ENCODE results near the gene MMRN2.
A peak's percentile ranks its signal among the peaks of the same experiment; 100 is the strongest.

Gene MMRN2

DNA sequence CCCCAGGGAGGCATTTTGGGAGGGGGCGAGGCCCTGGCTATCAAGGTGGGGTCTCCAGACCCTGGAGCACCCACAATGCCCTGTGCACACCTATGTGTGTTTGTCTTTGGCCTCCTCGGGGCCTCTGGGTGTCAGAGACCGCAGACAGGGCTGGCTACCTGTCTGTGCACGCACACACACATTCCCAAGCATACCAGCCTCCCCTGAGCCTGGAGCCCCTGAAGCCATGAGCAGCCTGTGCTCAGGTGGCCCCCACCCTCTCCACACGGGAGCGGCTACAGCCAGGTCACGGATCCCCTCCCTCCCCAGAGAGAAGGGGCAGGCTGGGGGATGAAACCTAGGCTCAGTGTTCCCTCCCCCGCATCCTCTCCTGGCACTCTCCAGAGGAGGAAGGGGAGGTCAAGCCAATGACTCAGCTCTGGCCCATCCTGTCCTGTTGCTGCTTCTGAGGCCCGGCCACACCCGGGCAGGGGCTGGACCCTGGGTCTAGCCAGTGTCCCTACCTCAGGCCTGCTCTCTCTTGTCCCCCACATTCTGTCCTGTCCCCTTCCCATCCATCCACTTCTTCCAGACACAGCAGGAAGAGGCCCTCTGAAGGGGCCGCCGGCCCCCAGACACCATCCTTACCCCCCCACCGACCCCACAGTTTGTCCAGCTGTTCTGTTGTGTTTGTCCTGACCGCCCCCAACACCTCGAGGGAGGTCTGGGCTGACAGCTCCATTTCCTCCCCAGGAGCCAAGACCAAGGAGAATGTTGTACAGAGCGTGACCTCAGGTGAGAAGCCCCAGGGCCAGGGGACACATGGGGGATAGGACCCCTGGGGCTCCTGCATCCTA lies 1.7 kb upstream of the MMRN2 start:
- Histone ChIP-seq H3K23ac (ENCODE audit: low read depth, low read length, poor library complexity) (peak overlapping the region; percentile 89), H3K4me3 (ENCODE audit: low read length in 2 of 2) (no peak overlapping the region)
- DNase-seq (ENCODE audit: low spot score): no peak

GRCh38 chr10:86958116-86958900 lies 893 bp upstream of the MMRN2 start, which contains the start of gene SNCG:
Gene SNCG, plus strand, starts transcription at chr10:86958599. Its CDS starts 99 bp downstream, at chr10:86958698.
- DNase-seq (ENCODE audit: low spot score): no peak
- Histone ChIP-seq H2AK5ac (ENCODE audit: low read depth, low read length) (peak within 1 kb of the TSS; percentile 99), H3K9ac (ENCODE audit: low read depth, low read length, poor library complexity) (peak within 1 kb of the TSS; percentile 54), H2AFZ (ENCODE audit: low read length) (peak within 1 kb of the TSS; percentile 76), H3K23ac (ENCODE audit: low read depth, low read length, poor library complexity) (peak within 1 kb of the TSS; percentile 36), H3K4me1 (ENCODE audit: control insufficient read depth in 2 of 2, insufficient read depth in 1 of 2, low read depth in 1 of 2, low read length in 2 of 2) (peaks cover 46 to 54% of the 10 kb centered on the region in 2 donors), H2BK5ac (ENCODE audit: low read length) (peak within 1 kb of the TSS; percentile 54), H3K27me3 (ENCODE audit: control insufficient read depth in 3 of 3, insufficient read depth in 3 of 3, low read depth in 1 of 3, low read length in 3 of 3) (no peaks in the 10 kb centered on the region), H3K36me3 (replicated peaks in 1 of 2; ENCODE audit: control insufficient read depth in 2 of 2, insufficient read depth in 2 of 2, low read length in 2 of 2) (no peaks in the 10 kb centered on the region), H2BK120ac (ENCODE audit: low read depth, low read length) (peak within 1 kb of the TSS; percentile 85), H2BK12ac (ENCODE audit: low read length) (peak within 1 kb of the TSS; percentile 96), H3K14ac (ENCODE audit: low read length) (peak within 1 kb of the TSS; percentile 92), H3K4me3 (ENCODE audit: low read length in 2 of 2) (no peak within 1 kb of the TSS), H3K79me1 (ENCODE audit: low read depth, low read length) (peaks cover 1% of the 10 kb centered on the region), H2BK15ac (ENCODE audit: low read length) (peak within 1 kb of the TSS; percentile 97), H4K8ac (ENCODE audit: low read depth, low read length) (peak within 1 kb of the TSS; percentile 99), H3K18ac (ENCODE audit: low read length) (peak within 1 kb of the TSS; percentile 88), H3K4ac (ENCODE audit: low read length) (peak within 1 kb of the TSS; percentile 70), H4K91ac (ENCODE audit: low read depth, low read length, poor library complexity) (peak within 1 kb of the TSS; percentile 38), H3K9me3 (replicated peaks in 1 of 2; ENCODE audit: control insufficient read depth in 2 of 2, insufficient read depth in 1 of 2, low read depth in 1 of 2, low read length in 2 of 2) (peaks cover 3 to 6% of the 10 kb centered on the region in 2 donors), H3K4me2 (ENCODE audit: insufficient read depth, low read length, poor library complexity, severe bottlenecking) (no peak within 1 kb of the TSS), H3K27ac (replicated peaks; ENCODE audit: low read length) (peak within 1 kb of the TSS; percentile 2)
- no CpG with 5 or more reads among the region's 22 CpGs for WGBS, 2 donors (ENCODE audit: extremely low coverage in 2 of 2, insufficient read length in 2 of 2, insufficient replicate concordance in 1 of 2)

More for the DNA sequence above, 1.7 kb upstream of the MMRN2 start:
- no peak overlapping the region for H3K27ac ChIP-seq (replicated peaks; ENCODE audit: low read length)
- WGBS, 2 donors (ENCODE audit: extremely low coverage in 2 of 2, insufficient read length in 2 of 2, insufficient replicate concordance in 1 of 2): no CpG with 5 or more reads among the region's 16 CpGs
- H3K4me1 ChIP-seq (ENCODE audit: control insufficient read depth in 2 of 2, insufficient read depth in 1 of 2, low read depth in 1 of 2, low read length in 2 of 2): peaks cover 42 to 47% of the 10 kb centered on the region in 2 donors
- peak overlapping the region; percentile 97 for H2BK15ac ChIP-seq (ENCODE audit: low read length)
- no peaks in the 10 kb centered on the region for H3K27me3 ChIP-seq (ENCODE audit: control insufficient read depth in 3 of 3, insufficient read depth in 3 of 3, low read depth in 1 of 3, low read length in 3 of 3)
- H3K9me3 ChIP-seq (replicated peaks in 1 of 2; ENCODE audit: control insufficient read depth in 2 of 2, insufficient read depth in 1 of 2, low read depth in 1 of 2, low read length in 2 of 2): no peaks in the 10 kb centered on the region
- peak overlapping the region; percentile 99 for H2AK5ac ChIP-seq (ENCODE audit: low read depth, low read length)
- H4K8ac ChIP-seq (ENCODE audit: low read depth, low read length): peak overlapping the region; percentile 25
- no peak overlapping the region for H3K9ac ChIP-seq (ENCODE audit: low read depth, low read length, poor library complexity)
- peak overlapping the region; percentile 54 for H2BK5ac ChIP-seq (ENCODE audit: low read length)
- H2BK120ac ChIP-seq (ENCODE audit: low read depth, low read length): peak overlapping the region; percentile 85
- H2BK12ac ChIP-seq (ENCODE audit: low read length): peak overlapping the region; percentile 93
- peak overlapping the region; percentile 92 for H3K14ac ChIP-seq (ENCODE audit: low read length)
- H3K4me2 ChIP-seq (ENCODE audit: insufficient read depth, low read length, poor library complexity, severe bottlenecking): no peak overlapping the region
- no peaks in the 10 kb centered on the region for H3K36me3 ChIP-seq (replicated peaks in 1 of 2; ENCODE audit: control insufficient read depth in 2 of 2, insufficient read depth in 2 of 2, low read length in 2 of 2)
- H4K91ac ChIP-seq (ENCODE audit: low read depth, low read length, poor library complexity): peak overlapping the region; percentile 38
- peak overlapping the region; percentile 88 for H3K18ac ChIP-seq (ENCODE audit: low read length)
- H3K79me1 ChIP-seq (ENCODE audit: low read depth, low read length): peaks cover 1% of the 10 kb centered on the region
- peak overlapping the region; percentile 70 for H3K4ac ChIP-seq (ENCODE audit: low read length)
- H2AFZ ChIP-seq (ENCODE audit: low read length): peak overlapping the region; percentile 76

DNA sequence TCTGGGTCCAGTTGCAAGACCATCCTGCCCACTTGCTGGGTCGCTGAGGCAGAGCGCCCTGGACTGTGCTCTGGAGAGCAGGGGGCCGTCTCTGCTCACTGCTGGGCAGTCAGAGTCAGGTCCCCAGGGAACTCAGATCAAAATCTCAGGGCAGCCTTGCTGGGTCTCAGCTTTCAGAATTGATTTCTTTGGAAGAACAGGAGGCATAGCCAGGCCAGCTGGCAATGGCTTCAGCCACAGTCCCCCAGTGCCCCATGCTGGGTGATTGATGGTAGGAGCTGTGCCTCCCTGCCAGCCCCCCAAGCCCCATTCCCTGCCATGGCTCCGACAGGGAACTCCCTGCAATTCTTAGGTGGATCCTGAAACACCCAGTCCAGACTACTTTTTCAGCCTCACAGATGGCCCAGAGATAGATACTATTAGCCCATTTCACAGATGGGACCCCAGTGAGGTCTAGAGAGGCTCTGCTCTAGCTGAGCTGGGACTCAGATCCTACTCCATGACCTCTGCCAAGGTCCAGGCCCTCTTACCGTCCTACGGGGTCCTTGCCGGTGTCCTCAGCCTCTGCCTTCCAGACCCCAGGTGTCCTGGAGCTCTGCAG lies 467 bp downstream of the MMRN2 start:
- H3K9me3 ChIP-seq (replicated peaks in 1 of 2; ENCODE audit: control insufficient read depth in 2 of 2, insufficient read depth in 1 of 2, low read depth in 1 of 2, low read length in 2 of 2): peaks cover 8 to 9% of the 10 kb centered on the region in 2 donors
- no peak overlapping the region for H4K91ac ChIP-seq (ENCODE audit: low read depth, low read length, poor library complexity)
- H2AFZ ChIP-seq (ENCODE audit: low read length): peak overlapping the region; percentile 76
- H3K27me3 ChIP-seq (ENCODE audit: control insufficient read depth in 3 of 3, insufficient read depth in 3 of 3, low read depth in 1 of 3, low read length in 3 of 3): no peaks in the 10 kb centered on the region
- H2AK5ac ChIP-seq (ENCODE audit: low read depth, low read length): peak overlapping the region; percentile 99
- H2BK15ac ChIP-seq (ENCODE audit: low read length): peak overlapping the region; percentile 34
- H3K4me3 ChIP-seq (ENCODE audit: low read length in 2 of 2): no peak overlapping the region
- H2BK120ac ChIP-seq (ENCODE audit: low read depth, low read length): peak overlapping the region; percentile 82
- H3K4me1 ChIP-seq (ENCODE audit: control insufficient read depth in 2 of 2, insufficient read depth in 1 of 2, low read depth in 1 of 2, low read length in 2 of 2): peaks cover 46 to 54% of the 10 kb centered on the region in 2 donors
- peak overlapping the region; percentile 66 for H2BK12ac ChIP-seq (ENCODE audit: low read length)
- no CpG with 5 or more reads among the region's 7 CpGs for WGBS, 2 donors (ENCODE audit: extremely low coverage in 2 of 2, insufficient read length in 2 of 2, insufficient replicate concordance in 1 of 2)
- no peaks in the 10 kb centered on the region for H3K36me3 ChIP-seq (replicated peaks in 1 of 2; ENCODE audit: control insufficient read depth in 2 of 2, insufficient read depth in 2 of 2, low read length in 2 of 2)
- no peak overlapping the region for H3K23ac ChIP-seq (ENCODE audit: low read depth, low read length, poor library complexity)
- peaks cover 1% of the 10 kb centered on the region for H3K79me1 ChIP-seq (ENCODE audit: low read depth, low read length)
- H3K9ac ChIP-seq (ENCODE audit: low read depth, low read length, poor library complexity): no peak overlapping the region
- H2BK5ac ChIP-seq (ENCODE audit: low read length): no peak overlapping the region
- DNase-seq (ENCODE audit: low spot score): no peak
- H4K8ac ChIP-seq (ENCODE audit: low read depth, low read length): no peak overlapping the region
- H3K27ac ChIP-seq (replicated peaks; ENCODE audit: low read length): no peak overlapping the region
- H3K18ac ChIP-seq (ENCODE audit: low read length): peak overlapping the region; percentile 44
- no peak overlapping the region for H3K4ac ChIP-seq (ENCODE audit: low read length)
- no peak overlapping the region for H3K4me2 ChIP-seq (ENCODE audit: insufficient read depth, low read length, poor library complexity, severe bottlenecking)
- peak overlapping the region; percentile 87 for H3K14ac ChIP-seq (ENCODE audit: low read length)

Measured in neuronal stem cell (in vitro differentiated cells).